ENCODE results near the gene NPNT.

Gene NPNT

DNA sequence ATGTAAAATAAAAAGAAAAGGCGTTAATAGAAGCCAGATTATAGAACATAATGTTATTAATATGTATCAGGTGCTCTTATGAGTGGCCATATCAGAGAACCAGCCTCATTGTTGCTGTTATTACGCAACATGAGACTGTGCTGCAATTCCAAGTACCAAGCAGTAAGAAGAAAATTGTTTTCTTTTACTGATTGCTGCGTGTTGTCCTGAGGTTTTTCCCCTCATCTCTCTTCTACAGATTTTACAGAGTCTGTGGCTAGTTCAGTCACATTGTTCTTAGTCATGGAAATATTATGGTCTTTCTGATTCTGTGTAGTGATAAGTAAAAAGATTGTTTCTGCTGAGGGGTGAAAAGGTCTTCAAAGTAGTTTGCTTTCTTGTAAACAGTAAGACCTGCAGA lies 55.9 kb downstream of the NPNT start:
- DNase-seq (ENCODE audit: low read depth), result no peak
- TF ChIP-seq, protein P1, sequence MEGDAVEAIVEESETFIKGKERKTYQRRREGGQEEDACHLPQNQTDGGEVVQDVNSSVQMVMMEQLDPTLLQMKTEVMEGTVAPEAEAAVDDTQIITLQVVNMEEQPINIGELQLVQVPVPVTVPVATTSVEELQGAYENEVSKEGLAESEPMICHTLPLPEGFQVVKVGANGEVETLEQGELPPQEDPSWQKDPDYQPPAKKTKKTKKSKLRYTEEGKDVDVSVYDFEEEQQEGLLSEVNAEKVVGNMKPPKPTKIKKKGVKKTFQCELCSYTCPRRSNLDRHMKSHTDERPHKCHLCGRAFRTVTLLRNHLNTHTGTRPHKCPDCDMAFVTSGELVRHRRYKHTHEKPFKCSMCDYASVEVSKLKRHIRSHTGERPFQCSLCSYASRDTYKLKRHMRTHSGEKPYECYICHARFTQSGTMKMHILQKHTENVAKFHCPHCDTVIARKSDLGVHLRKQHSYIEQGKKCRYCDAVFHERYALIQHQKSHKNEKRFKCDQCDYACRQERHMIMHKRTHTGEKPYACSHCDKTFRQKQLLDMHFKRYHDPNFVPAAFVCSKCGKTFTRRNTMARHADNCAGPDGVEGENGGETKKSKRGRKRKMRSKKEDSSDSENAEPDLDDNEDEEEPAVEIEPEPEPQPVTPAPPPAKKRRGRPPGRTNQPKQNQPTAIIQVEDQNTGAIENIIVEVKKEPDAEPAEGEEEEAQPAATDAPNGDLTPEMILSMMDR (IDR thresholded peaks at IDR 0.05; ENCODE audit: low read depth, low read length, missing control alignments), result no peak
- no peak overlapping the region for H3K4me3 ChIP-seq (ENCODE audit: low read depth, low read length)

DNA sequence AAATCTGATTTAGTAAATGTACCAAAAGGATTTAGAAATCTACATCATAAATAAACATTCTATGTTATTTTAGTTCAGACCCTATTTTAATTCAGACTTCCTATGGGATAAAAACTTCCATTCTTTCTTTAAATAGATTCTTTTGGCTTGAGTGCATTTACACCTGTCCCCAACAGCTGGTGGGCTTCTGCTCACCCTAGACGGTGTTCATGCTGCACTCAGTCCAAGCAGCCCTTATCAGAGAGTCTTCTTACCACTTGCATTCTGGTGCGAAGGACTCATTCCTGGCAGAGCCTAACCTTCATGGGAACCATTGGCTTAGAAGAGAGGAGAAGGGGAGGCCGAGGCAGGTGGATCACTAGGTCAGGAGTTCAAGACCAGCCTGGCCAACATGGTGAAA lies 57.3 kb downstream of the NPNT start:
- TF ChIP-seq, protein P1 (IDR thresholded peaks at IDR 0.05; ENCODE audit: low read depth, low read length, missing control alignments), result no peak
- no peak overlapping the region for H3K4me3 ChIP-seq (ENCODE audit: low read depth, low read length)
- no peak for DNase-seq (ENCODE audit: low read depth)

DNA sequence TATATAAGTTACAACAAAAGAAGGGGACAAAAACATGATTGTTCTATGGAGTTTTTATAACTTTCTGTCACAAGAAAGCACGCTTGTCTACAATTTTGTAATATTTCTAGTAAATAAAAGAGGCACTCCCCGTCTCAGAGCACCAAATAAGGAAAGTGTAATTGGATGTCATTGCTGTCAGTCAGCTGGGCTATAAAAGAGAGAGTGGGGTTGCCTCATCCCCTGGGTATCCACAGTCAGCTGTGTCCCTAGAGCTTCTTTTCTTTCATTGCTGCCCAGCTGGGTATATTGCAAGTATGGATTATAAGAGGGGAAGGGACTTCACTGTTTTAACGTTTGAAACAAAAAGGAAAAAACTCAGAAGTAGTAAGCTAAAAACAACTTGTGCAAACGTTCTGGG lies 61.3 kb downstream of the NPNT start:
- TF ChIP-seq, protein P1 (IDR thresholded peaks at IDR 0.05; ENCODE audit: low read depth, low read length, missing control alignments), result no peak
- DNase-seq (ENCODE audit: low read depth), result no peak
- H3K4me3 ChIP-seq (ENCODE audit: low read depth, low read length), result no peak overlapping the region

DNA sequence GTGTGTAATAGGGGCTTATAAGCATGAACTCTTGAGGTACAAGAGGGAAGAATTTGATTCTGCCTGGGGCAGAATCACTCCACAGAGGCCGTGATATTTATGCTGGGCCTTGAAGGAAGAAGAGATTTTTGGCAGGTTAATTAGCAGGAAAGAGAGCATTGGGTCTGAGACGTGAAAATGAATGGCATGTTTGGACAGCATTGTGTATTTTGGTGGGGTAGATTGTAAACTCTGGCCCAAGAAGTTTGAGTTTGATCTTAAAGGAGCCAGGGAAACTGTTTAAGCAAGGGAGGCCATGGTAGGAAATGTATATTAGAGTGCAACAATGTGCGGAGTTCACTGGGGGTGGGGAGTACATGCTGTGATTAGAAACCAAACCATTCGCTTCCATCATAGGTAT lies 62.4 kb downstream of the NPNT start:
- no peak for DNase-seq (ENCODE audit: low read depth)
- no peak overlapping the region for H3K4me3 ChIP-seq (ENCODE audit: low read depth, low read length)
- TF ChIP-seq, protein P1 (IDR thresholded peaks at IDR 0.05; ENCODE audit: low read depth, low read length, missing control alignments), result no peak

DNA sequence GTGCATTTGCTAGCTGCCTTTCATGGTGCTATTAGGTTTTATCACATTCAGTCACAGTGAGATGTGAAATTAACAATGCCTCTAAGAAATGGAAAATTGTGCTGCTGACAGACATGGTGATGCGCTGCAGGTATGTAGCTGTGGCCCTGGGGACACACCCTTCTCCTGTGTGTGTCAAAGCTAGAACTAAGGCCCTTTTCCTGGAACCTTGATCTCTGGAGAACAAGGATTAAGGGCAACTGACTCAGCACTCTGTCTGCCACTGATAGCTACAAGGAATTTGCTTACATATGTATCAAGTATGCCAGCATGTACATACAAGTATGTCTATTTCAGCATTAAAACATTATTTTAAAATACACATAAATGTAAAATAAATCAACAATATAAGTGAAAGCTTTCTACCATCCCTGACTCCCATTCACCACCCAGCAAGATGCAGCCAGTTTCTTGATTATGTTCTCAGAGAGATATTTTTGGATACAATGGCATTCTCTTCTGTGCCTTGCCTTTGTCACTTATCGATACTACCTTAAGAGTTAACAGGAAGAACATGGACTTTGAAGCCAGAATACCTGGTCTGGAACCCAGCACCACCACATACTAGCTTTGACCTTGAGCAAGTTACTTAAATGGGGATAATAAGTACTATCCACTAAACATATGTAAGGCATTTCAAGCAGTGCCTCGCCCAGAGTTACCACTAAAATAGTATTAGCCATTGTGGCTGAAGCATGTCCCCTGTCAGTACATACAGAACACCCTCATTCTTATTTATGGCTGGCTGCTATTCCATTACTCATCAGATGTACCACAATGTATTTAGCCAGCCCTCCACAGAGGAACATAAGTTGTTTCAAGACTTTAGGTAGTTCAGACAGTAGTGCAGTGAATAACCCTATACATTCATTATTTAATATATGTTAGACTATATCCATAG lies 68.5 kb downstream of the NPNT start:
- TF ChIP-seq, protein P1 (IDR thresholded peaks at IDR 0.05; ENCODE audit: low read depth, low read length, missing control alignments), result no peak
- H3K4me3 ChIP-seq (ENCODE audit: low read depth, low read length), result no peak overlapping the region
- DNase-seq (ENCODE audit: low read depth), result no peak

DNA sequence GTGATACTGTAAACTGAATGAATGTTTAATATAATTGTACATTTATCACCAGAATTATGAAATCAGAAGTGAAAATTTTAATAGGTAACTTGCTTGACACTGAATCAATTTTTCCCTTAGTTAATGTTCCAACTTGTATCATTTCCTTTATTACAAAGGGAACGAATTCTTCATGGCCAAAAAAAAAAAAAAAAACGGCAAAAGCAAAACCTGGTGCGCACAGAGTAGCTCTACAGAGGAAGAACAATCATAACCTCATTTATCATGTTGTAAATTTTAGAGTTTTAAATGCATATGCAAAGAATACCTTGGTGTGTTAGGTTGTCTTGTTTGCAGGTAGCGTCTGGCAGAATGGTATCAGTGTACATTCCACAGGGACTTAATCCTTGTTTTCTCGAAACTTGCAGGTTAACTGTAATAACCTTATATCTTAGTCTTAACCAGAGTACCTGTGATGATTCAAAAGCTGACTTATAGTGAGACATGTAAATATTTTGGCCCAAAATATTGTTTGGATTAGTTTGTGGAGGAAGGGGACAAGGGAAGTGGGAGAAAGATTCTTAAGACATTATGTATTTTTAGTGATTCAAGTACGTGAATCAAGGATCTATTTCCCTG lies 70.0 kb downstream of the NPNT start:
- TF ChIP-seq, protein P1 (IDR thresholded peaks at IDR 0.05; ENCODE audit: low read depth, low read length, missing control alignments), result no peak
- no peak for DNase-seq (ENCODE audit: low read depth)

More for the DNA sequence above, 70.0 kb downstream of the NPNT start:
- no peak overlapping the region for H3K4me3 ChIP-seq (ENCODE audit: low read depth, low read length)
